GM03348 (cell line): ENCODE results near the gene GTF2H3.

Experiments used
- DNase-seq: peaks from one replicate; pipeline ENCODE4 v3.0.0; 2012; ENCODE audit warnings: low spot score

GTF2H3 gene

DNA sequence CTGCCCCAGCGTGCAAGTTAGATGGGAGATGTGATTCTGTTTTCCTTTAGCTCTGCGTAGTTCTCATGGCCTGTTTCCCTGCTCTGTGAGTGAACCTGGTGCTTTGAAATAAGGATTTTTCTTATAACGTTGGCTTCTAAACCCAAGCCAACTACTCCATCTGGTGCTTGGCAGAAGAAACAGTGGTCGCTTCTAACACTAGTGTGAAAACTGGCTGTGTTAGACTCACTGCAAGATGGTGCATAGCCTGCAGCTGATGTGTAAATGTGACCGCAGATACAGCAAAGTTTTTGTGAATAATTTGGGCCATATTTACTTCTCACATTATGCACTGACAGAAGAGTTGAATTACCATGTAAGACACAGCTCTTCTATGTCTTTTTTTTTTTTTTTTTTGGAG lies 12.2 kb downstream of the GTF2H3 start:
- DNase-seq, result no peak

DNA sequence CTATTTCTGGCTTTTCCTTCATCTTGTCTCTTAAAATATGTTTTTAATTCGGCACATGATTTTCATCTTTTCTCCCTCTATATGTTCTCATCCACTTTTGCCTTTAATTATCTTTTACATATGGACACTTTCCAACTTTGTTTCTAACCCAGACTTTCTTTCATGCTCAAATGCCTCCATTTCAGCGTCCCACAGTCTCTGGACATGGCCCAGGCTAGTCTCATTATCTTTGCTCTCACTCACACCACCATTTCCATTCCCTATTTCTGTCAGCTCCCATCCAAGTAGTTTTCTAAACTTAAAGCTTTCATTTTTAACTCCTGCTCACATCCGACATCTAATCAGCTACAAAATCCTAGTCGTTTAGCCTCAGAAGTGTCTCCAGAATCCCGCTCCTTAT lies 14.8 kb downstream of the GTF2H3 start:
- no peak for DNase-seq

DNA sequence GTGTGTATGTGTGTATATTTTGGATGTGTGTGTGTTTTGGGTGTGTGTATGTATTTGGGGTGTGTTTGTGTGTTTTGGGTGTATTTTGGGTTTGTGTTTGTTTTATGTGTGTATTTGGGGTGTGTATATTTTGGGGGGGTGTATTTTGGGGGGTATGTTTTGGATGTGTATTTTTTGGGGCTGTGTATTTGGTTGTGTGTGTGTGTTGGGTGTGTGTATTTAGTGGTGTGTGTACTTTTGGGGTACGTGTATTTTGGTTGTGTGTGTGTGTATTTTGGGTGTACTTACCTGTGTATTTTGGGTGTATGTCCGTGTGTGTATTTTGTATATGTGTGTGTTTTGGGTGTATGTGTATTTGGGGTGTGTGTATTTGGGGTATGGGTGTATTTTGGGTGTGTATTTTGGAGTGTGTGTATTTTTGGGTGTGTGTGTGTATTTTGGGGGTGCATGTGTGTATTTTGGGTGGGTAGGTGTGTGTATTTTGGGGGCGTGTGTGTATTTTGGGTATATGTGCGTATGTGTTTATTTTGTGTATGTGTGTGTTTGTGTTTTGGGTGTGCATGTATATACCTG lies 20.6 kb downstream of the GTF2H3 start:
- no peak for DNase-seq

DNA sequence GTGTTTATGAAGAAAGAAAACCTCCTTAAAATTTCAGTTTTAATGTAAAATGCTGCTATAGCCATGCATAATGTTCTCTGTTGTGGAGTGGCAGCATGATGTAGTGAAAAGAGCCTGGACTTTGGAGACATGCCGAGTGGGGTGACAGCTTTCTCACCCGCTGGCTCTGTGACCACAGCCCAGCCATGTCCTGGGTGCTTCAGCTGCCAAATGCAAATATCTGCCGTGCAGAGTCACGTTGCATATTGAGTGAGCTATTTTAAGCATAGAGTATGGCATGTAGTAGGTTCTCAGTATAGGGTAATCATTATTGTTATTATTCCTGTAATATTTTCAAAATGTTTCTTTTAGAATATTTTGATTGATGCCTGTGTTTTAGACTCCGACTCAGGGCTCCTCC lies 21.8 kb downstream of the GTF2H3 start:
- no peak for DNase-seq

DNA sequence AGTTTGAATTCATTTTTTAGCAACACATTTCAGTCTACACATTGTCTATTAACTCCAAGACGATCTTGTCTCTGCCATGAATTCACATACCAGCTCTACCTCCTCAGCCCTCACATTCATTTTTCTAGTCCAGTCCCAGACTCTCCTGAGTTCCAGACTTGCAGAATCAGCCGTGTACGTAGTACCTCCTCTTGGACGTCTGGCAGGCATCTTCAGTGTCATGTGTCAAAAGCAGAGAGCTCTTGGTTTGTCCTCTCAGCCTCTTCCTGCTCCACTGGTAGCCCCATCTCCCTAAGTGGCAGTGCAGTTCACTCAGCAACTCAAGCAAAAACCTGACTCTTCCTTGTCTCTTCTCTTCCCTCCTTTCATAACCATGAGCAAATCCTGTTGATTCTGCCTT lies 22.8 kb downstream of the GTF2H3 start:
- DNase-seq, result no peak

DNA sequence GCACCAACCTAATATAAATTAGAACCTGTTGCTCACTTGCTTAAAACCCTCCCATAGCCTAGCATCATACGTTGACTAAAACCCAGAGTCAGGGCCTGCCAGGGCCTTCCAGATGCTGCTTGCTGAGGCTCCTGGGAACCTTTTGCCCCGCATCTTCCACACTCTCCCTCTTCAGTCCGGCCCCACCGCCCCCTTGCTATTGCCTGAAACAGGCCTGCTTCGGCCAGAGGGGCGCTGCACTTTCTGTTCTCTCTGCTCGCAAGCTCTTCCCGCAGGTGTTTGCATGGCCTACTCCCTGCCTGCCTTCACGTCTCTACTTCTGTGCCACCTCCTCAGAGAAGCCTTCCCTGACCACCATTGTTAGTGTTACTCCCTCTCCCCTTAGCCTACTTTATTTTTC lies 23.6 kb downstream of the GTF2H3 start:
- DNase-seq, result no peak

DNA sequence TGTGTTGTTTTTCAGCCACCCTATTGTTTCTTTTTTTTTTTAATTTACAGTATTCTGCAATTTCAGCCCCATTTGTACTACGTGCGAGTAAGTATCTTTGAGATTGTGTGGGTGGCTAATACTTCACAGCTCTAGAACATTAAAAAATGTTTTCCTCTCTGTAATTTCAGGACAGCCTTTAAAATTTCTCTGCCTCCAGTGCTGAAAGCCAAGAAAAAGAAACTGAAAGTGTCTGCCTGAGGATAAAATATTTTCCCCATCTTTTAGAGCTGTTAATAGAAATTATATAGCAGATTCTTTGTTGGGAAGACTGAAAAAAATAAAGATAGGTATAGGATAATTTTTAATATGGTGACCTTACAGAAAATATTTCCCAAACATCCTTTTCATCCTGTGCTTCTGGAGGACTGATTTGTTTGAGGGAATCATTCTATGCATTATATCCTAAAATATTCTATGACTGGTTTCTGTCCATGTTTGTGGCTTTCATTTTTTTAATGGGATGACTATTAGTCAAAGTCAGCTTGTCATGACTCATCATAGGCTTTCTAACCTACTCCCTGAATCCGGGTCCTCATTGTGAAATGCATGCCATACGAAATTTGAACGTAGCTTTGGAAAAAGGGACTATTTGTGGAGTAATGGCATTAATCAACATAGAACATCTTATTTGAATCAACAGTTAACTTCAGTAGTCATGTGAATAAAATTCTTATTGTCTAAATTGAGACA lies 26.5 kb downstream of the GTF2H3 start:
- peak; percentile 86 for DNase-seq

DNA sequence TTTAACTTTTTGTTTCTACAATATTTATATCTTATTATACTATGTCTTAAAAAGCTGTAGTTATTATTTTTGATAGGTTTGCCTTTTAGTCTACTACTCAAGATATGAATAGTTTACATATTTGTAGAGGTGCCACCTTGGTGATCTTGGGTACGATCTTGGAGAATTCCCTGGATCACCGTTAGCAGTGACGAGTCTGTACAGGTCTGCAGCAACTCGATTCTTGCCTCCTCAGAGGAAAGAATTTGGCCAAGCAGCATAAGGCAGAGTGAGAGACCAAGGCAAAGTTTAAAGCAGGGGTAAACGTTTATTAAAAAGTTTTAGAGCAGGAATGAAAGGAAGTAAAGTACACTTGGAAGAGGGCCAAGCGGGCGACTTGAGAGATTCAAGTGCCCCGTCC lies 34.1 kb downstream of the GTF2H3 start:
- no peak for DNase-seq

DNA sequence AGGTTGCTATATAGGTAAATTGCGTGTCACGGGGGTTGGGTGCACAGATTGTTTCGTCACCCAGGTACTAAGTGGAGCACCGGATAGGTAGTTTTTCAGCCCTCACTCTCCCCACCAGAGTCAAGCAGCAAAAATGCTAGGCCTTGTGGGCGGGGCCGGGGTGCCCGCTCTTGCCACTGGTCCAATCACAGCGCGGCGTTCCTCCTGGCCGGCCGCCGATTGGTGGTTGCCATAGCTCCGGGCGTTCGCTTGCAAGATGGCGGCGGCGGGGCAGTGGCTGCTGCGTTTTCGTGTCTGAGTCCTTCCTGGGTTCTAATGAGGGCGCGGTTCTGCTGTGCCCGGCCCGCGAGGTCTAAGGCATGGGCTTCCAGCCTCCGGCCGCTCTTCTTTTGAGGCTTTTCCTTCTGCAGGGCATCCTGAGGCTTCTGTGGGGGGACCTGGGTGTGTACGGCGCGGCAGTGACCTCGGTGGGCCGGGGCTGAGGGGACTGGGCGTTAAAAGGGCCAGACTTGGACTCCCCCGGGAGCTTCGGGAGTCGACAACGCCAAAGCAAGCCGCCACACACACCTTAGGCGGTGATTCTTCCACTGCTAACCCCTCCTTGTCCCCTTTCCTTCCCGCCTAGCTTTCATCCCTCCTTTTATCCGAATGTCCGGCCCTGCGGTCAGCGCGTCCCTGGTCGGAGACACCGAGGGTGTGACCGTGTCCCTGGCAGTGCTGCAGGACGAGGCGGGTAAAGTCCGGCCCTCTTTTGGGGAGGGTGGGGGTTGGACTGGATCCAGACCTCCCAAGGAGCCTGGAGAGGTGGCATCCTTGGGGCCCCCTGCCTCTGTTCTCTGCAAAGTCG lies 37.5 kb downstream of the GTF2H3 start, which contains the start of gene TCTN2:
Gene TCTN2, plus strand, starts transcription at position 232 of the 847 bp plus-strand sequence. Its CDS starts 128 bp downstream, at position 360.
- peak; percentile 100 for DNase-seq

DNA sequence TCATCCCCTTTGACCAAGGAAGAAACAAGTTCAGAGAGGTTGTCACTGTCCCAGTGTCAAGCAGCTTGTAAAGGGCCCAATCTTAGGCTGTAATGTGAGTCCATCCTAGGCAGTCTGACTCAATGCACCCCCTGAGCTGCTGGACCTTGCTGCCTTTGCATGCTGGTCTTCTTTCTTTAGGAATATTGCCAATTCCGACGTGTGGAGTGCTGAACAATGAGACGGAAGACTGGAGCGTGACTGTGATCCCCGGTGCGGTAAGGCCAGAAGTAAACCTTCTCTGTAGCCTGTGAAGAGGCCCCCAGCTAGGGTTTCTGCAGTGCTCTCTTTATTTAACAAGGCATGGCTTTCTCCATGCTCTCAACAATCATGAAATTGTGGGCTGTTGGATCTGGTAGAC lies 38.2 kb downstream of the GTF2H3 start:
- no peak for DNase-seq

DNA sequence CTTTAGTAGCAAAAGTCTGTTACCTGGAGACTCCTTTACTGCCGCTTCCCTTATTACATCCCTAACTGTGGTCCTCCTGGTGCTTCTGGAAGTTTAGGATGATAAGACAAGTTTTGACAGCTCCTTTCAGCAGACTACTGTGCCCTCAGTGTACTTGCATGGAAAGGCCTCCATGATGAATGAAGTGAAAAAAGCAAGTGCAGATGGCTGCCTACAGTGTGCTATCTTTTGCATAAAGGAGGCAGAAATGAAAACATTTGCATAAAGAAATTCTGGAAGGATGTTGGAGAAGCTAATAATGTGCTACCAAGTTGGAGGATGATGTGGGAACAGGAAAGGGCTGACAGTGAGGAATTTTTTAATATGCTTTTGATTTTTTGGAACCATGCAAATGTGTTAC lies 41.8 kb downstream of the GTF2H3 start:
- no peak for DNase-seq

DNA sequence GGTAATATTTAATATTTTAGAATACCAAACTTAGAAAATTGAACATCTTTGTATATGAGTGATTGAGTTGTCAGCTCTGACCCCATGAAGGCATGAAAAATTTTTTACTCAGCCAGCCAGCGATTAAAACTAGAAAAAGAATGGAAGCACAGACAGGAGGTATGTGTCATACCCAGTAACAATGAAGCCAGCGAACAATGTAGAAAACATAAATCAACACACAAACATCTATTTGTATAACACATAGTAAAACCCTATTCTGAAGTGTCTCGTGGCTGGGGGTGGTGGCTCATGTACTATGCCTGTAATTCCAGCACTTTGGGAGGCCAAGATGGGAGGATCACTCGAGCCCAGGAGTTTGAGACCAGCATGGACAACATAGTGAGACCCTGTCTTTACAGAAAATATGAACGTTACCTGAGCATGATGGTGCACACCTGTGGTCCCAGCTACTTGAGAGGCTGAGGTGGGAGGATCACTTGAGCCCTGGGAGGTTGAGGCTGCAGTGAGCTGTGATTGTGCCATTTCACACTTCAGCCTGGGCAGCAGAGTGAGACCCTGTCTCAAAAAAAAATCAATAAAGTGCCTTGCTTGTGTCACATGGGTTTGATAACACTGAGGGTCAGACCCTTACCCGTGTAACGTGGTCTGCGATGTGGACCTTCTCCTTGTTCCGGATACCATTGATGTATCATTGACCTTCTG lies 43.1 kb downstream of the GTF2H3 start:
- DNase-seq, result no peak

DNA sequence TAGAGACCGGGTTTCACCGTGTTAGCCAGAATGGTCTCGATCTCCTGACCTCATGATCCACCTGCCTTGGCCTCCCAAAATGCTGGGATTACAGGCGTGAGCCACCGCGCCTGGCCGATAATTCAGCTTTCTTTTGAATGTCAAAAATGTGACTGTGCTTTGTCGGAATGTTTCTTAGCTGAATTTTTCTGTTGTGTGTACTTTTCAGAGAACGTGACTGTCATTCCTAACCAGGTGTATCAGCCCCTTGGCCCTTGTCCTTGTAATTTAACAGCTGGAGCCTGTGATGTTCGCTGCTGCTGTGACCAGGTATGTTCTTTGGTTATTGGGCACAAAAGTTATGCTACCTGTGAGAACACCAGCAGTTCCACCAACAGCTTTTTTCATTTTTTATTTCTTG lies 45.4 kb downstream of the GTF2H3 start:
- no peak for DNase-seq

DNA sequence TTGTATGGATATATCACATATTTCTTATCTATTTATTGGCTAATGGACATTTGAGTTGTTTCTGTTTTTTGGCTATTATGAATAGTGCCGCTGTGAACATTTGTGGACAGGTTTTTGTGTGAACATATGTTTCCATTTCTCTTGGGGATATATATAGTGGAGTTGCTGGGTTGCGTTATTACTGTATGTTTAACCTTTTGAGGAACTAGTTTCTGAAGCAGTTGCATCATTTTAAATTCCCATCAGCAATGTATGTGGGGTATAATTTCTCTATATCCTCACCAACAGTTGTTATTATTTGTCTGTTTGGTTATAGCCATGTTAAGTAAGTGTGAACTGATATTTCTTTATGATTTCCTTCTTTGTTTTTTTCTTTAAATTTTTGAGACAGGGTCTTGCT lies 48.0 kb downstream of the GTF2H3 start:
- no peak for DNase-seq

DNA sequence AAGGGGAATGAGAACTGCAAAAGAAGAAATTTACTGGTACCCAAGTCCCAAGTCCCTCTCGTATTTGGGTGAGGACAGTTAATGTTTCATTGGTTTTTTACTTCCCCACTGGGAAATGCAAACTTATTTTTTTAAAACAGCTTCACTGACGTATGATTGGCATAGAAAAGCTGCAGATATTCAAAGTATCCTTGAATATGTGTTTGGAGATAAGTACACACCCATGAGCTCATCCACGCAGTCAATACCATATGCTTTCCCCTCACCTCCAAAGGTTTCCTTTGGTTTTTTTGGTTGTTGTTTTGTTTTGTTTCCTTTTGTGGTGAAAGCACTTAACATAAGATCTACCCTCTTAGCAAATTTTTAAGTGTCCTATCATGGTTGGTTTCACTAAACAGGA lies 50.3 kb downstream of the GTF2H3 start:
- DNase-seq, result no peak

DNA sequence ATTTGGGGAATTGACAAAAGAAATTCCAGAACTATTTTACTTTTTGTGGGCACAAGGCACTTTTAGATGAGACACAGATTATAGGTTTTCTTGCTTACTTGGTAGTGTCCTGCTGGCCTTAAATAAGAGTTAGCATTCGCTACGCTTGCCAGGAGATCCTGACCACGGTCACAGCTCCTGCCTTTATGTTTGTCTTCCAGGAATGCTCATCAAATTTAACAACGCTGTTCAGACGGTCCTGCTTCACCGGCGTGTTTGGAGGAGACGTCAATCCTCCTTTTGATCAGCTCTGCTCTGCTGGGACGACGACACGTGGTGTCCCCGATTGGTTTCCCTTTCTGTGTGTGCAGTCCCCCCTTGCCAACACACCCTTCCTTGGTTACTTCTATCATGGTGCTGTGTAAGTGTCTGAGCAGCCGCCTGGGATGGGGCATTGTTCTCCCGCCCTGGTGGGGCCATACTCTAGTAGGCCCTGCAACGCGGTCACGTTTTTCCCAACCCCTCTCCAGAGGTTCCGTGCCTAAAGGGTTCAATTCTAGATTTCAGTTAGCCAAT lies 53.1 kb downstream of the GTF2H3 start:
- DNase-seq, result no peak

DNA sequence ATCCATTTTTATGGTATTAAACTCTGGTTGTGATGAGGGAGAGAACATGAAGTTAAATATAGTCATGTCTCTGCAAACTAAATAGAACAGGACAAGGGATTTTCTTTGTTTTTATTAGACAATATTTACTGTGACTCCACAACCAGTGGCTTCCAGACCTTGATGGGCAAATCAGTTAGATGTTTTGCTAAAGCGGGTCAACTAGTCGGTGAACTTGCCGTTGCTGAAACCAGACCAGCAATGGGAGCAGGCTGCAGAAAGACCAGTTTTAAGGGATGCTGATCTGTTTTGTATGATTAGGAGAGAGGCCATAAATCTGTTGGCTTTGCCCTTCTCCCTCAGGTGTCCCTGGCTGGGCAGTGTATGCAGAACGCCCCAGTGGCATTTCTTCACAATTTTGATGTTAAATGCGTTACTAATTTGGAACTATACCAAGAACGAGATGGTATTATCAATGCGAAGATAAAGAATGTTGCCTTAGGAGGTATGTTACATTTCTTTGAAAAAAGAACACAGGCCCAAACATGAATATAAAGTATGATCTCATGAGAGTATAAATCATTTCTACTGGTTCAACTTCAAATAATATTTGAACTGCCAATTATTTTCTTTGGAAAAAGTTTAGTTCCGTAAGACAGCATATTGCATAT lies 56.7 kb downstream of the GTF2H3 start:
- no peak for DNase-seq

DNA sequence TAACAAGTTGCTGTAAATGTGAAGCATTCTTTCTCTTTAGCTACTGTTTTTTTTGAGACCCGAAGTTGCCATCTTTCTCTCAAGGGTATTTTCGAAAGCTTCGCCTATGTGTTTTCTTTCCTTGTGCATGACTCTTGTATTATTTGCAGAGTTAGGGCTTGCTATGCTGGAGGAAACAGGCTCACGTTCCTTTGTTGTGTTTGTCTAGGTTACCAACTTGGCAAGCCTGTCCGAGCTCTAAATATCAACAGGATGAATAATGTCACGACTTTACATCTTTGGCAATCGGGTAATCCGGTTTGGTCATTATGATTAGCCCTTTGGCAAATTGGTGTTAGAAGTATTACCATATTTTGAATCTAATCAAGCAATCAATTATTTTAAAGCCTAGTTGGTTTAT lies 62.6 kb downstream of the GTF2H3 start:
- DNase-seq, result no peak

DNA sequence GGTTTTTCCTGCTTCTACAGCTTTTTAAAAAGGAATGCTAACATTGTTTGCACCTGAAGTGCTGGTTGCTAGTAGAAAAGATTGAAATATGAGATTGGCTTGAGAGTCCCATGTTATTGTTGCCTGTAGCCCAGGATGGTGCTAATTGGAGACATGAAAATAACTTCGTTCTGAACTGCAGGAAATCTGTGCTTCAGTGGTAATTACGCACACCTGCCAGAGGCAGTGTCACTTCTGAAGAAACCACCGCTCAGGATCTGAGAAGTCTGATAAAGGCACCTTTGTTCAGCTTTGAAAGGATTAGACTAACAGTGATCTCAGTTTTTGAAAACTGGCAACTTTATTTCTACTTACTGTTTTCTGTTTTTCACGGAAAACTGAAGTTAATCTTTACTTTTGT lies 63.0 kb downstream of the GTF2H3 start:
- DNase-seq, result no peak

DNA sequence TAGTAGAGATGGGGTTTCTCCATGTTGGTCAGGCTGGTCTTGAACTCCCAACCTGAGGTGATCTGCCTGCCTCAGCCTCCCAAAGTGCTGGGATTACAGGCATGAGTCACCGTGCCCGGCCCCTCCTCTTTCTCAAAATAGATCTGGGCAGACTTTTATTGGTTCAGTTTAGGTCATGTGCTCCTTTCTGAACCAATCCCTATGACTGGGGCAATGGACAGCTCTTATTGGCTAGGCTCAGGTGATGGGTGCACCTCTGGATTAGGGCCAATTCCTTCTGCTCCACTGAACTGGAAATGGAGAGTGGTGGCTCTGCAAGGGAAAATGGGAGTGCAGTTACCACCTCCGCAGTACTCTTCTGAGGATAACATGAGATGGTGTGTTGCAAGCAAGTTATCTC lies 72.3 kb downstream of the GTF2H3 start:
- DNase-seq, result no peak

DNA sequence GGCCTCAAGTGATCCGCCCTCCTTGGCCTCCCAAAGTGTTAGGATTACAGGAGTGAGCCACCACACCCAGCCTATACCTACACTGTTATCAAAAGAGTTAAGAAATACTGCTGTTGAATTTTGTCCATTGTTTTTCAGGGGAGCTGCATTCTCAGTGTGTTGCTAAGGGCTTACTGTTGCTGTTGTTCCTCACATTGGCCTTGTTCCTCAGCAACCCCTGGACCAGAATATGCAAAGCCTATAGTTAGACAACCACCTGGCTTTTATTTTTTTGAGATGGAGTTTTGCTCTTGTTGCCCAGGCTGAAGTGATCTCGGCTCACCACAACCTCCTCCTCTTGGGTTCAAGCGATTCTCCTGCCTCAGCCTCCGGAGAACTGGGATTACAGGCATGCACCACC lies 73.8 kb downstream of the GTF2H3 start:
- DNase-seq, result no peak
